ENCODE measurements around the gene DTX3.

Gene DTX3

GRCh38 chr12:57609101-57609780 is 4.6 kb downstream of the DTX3 start:
- no peak for TF ChIP-seq GATA1 (IDR thresholded peaks at IDR 0.05; ENCODE audit: low read depth, low read length)
- no peak for TF ChIP-seq POLR2A (IDR thresholded peaks at IDR 0.05; ENCODE audit: low read length)
- no peak for DNase-seq

- TF ChIP-seq GATA1 (IDR thresholded peaks at IDR 0.05; ENCODE audit: low read depth, low read length): no peak
- TF ChIP-seq POLR2A (IDR thresholded peaks at IDR 0.05; ENCODE audit: low read length): no peak
- no peak for DNase-seq
Measured at GRCh38 chr12:57609781-57610553, 5.3 kb downstream of the DTX3 start.

GRCh38 chr12:57610554-57611107 is 6.0 kb downstream of the DTX3 start:
- TF ChIP-seq POLR2A (IDR thresholded peaks at IDR 0.05; ENCODE audit: low read length) (no peak), GATA1 (IDR thresholded peaks at IDR 0.05; ENCODE audit: low read depth, low read length) (no peak)
- peak in 1 of 2 experiments; percentile 42 for DNase-seq

GRCh38 chr12:57611108-57611826 is 6.6 kb downstream of the DTX3 start, which contains the start of gene ARHGEF25:
Gene ARHGEF25, plus strand, starts transcription at chr12:57611435. Its CDS starts 460 bp downstream, at chr12:57611895.
- no peak for DNase-seq
- TF ChIP-seq POLR2A (IDR thresholded peaks at IDR 0.05; ENCODE audit: low read length) (no peak), GATA1 (IDR thresholded peaks at IDR 0.05; ENCODE audit: low read depth, low read length) (no peak)

- no peak for DNase-seq
- no peak for TF ChIP-seq POLR2A (IDR thresholded peaks at IDR 0.05; ENCODE audit: low read length)
- TF ChIP-seq GATA1 (IDR thresholded peaks at IDR 0.05; ENCODE audit: low read depth, low read length): no peak
Measured at GRCh38 chr12:57611827-57612710, 7.4 kb downstream of the DTX3 start.

GRCh38 chr12:57612711-57613426 is 8.2 kb downstream of the DTX3 start:
- no peak for TF ChIP-seq GATA1 (IDR thresholded peaks at IDR 0.05; ENCODE audit: low read depth, low read length)
- no peak for TF ChIP-seq POLR2A (IDR thresholded peaks at IDR 0.05; ENCODE audit: low read length)
- no peak for DNase-seq

- TF ChIP-seq GATA1 (IDR thresholded peaks at IDR 0.05; ENCODE audit: low read depth, low read length) (no peak), POLR2A (IDR thresholded peaks at IDR 0.05; ENCODE audit: low read length) (no peak)
- no peak for DNase-seq
Measured at GRCh38 chr12:57613427-57614109, 8.9 kb downstream of the DTX3 start.

- TF ChIP-seq POLR2A (IDR thresholded peaks at IDR 0.05; ENCODE audit: low read length) (no peak), GATA1 (IDR thresholded peaks at IDR 0.05; ENCODE audit: low read depth, low read length) (no peak)
- no peak for DNase-seq
Measured at GRCh38 chr12:57614178-57614947, 9.7 kb downstream of the DTX3 start.

GRCh38 chr12:57614948-57615500 is 10.4 kb downstream of the DTX3 start:
- TF ChIP-seq POLR2A (IDR thresholded peaks at IDR 0.05; ENCODE audit: low read length) (no peak), GATA1 (IDR thresholded peaks at IDR 0.05; ENCODE audit: low read depth, low read length) (no peak)
- DNase-seq: no peak

GRCh38 chr12:57615637-57616036 is 11.0 kb downstream of the DTX3 start:
- TF ChIP-seq GATA1 (IDR thresholded peaks at IDR 0.05; ENCODE audit: low read depth, low read length): no peak
- no peak for TF ChIP-seq POLR2A (IDR thresholded peaks at IDR 0.05; ENCODE audit: low read length)
- no peak for DNase-seq
